MCF 10A (cell line): Measurements from ENCODE around the gene SCO1. TPM values are rescaled to one million over a fixed set of nuclear protein-coding genes. Genes with fewer than 3 reads are reported as not detected.

ENCODE experiments used
- BruUV-seq: library from RNA; stranded (reverse); fragments of 400-500 nt; replicated peaks from 2 replicates; lab custom pipeline; 2021; lab: Mats Ljungman, UMichigan
- CTCF ChIA-PET: fragments of 300-600 bp; sonication (Branson Sonifier 250); formaldehyde crosslinking; extraction: SDS; loops from one replicate; lab custom pipeline; 2021; ENCODE audit warnings: antibody characterized with exemption, inconsistent platforms; lab: Yijun Ruan, JAX
- POLR2A ChIA-PET: fragments of 300-600, 350-650 bp; sonication (Branson Sonifier 250); formaldehyde crosslinking; extraction: SDS; loops from one replicate; lab custom pipeline; 2020; ENCODE audit warnings: antibody characterized with exemption, inconsistent platforms; lab: Yijun Ruan, JAX
- DNase-seq: peaks from one replicate; pipeline ENCODE4 v3.0.0-alpha.2; 2018; ENCODE audit not compliant: unreplicated experiment
- H3K27ac Mint-ChIP-seq: one replicate; pipeline ENCODE4 v1.8.0; 2022; ENCODE audit warnings: mild to moderate bottlenecking, low read depth, mixed read lengths; ENCODE audit not compliant: unreplicated experiment
- H3K27me3 Mint-ChIP-seq: one replicate; pipeline ENCODE4 v1.8.0; 2022; ENCODE audit warnings: mixed read lengths; ENCODE audit not compliant: insufficient read depth, unreplicated experiment
- H3K36me3 Mint-ChIP-seq: one replicate; pipeline ENCODE4 v1.8.0; 2022; ENCODE audit warnings: mild to moderate bottlenecking, moderate library complexity, mixed read lengths; ENCODE audit not compliant: insufficient read depth, unreplicated experiment
- H3K4me1 Mint-ChIP-seq: one replicate; pipeline ENCODE4 v1.8.0; 2022; ENCODE audit warnings: mixed read lengths; ENCODE audit not compliant: insufficient read depth, unreplicated experiment
- H3K4me3 Mint-ChIP-seq: one replicate; pipeline ENCODE4 v1.8.0; 2022; ENCODE audit warnings: mild to moderate bottlenecking, moderate library complexity, mixed read lengths; ENCODE audit not compliant: unreplicated experiment
- H3K9me3 Mint-ChIP-seq: one replicate; pipeline ENCODE4 v1.8.0; 2022; ENCODE audit warnings: mixed read lengths; ENCODE audit not compliant: unreplicated experiment
- intact Hi-C: fragments of 100-400 bp; cut with micrococcal nuclease; formaldehyde crosslinking; loops from 2 replicates; pipeline ENCODE4 v1.14.1; 2022
- total RNA-seq: library from RNA; stranded (reverse); gene quantifications from 2 replicates; pipeline ENCODE4 v1.2.3, GENCODE V29; 2022
- TF ChIP-seq, protein P1 (sequence below): fragments of 200-600 bp; IDR thresholded peaks from one replicate; pipeline ENCODE4 v1.8.0; 2022; ENCODE audit warnings: antibody characterized with exemption, mild to moderate bottlenecking; ENCODE audit not compliant: unreplicated experiment

SCO1 gene
- total RNA-seq, 1 experiment from 2014 or later, result 55.8 TPM

DNA sequence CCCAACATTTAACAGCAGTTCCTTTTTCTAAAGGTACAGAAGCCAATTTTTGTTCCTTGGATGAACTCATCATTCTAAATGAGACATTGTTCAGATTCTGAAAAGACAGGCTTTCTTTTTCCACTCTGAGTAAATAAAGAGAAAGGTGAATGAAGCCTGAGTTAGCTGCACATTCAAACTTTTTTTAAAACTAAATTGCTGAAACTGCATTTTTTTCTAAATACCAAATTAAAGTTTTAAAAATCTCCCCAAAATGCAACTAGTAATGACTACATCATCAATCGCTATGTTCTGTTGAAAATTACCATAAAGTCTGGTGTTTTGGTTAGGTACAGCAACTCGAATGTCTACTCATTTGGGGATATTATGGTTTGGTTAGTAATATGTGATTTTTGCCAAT, 9.8 kb downstream of the SCO1 start:
- TF ChIP-seq, protein P1, sequence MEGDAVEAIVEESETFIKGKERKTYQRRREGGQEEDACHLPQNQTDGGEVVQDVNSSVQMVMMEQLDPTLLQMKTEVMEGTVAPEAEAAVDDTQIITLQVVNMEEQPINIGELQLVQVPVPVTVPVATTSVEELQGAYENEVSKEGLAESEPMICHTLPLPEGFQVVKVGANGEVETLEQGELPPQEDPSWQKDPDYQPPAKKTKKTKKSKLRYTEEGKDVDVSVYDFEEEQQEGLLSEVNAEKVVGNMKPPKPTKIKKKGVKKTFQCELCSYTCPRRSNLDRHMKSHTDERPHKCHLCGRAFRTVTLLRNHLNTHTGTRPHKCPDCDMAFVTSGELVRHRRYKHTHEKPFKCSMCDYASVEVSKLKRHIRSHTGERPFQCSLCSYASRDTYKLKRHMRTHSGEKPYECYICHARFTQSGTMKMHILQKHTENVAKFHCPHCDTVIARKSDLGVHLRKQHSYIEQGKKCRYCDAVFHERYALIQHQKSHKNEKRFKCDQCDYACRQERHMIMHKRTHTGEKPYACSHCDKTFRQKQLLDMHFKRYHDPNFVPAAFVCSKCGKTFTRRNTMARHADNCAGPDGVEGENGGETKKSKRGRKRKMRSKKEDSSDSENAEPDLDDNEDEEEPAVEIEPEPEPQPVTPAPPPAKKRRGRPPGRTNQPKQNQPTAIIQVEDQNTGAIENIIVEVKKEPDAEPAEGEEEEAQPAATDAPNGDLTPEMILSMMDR, result no peak
- ChIA-PET CTCF (interaction anchor here (1.0 kb wide), 2 partner anchors 41 to 57 kb away, joined by 3 to 4 read pairs; no protein-coding TSS in a partner anchor), POLR2A (interaction anchor here (0.9 kb wide), 1 partner anchor 9 kb away, joined by 3 read pairs; no protein-coding TSS in a partner anchor)
- H3K4me1 Mint-ChIP-seq, result peaks cover 10% of the 10 kb centered on the region
- H3K27ac Mint-ChIP-seq, result no peak overlapping the region
- intact Hi-C loops, result no loop called here
- H3K36me3 Mint-ChIP-seq, result peaks cover 83% of the 10 kb centered on the region
- no peaks in the 10 kb centered on the region for H3K9me3 Mint-ChIP-seq
- H3K4me3 Mint-ChIP-seq, result no peak overlapping the region
- BruUV-seq, result no TSS peak
- DNase-seq, result no peak
- H3K27me3 Mint-ChIP-seq, result no peaks in the 10 kb centered on the region

DNA sequence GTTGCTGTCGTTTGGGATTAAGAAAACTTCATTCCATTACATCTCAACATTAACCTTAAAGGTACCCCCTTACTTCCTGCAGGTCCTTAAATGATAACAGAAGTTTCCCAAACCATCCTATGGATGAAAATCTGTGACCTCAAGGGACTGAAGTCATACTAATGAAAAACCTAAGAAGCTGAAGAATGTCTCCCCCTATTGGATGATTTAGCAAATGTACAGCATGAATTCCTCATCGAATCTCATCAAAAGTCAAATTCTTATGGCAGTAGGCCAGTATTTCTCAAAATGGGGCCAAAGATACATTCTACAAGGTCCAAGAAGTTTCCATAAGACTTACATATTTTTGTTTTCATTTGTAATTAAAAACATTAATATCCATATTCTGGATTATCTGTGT, 13.5 kb downstream of the SCO1 start:
- Mint-ChIP-seq H3K4me1 (no peaks in the 10 kb centered on the region), H3K27me3 (no peaks in the 10 kb centered on the region), H3K9me3 (no peaks in the 10 kb centered on the region), H3K36me3 (peaks cover 88% of the 10 kb centered on the region), H3K4me3 (no peak overlapping the region), H3K27ac (peak overlapping the region; percentile 39)
- intact Hi-C loops, result no loop called here
- ChIA-PET POLR2A (interaction anchor here (0.6 to 1.2 kb wide), 3 partner anchors 11 to 1257 kb away, joined by 3 to 4 read pairs (median 3); no protein-coding TSS in a partner anchor), CTCF (interaction anchor here (0.8 to 1.8 kb wide), 5 partner anchors 9 to 66 kb away, joined by 5 to 8 read pairs (median 6); no protein-coding TSS in a partner anchor)
- DNase-seq, result peak; percentile 30
- TF ChIP-seq, protein P1, result peak; percentile 27
- BruUV-seq, result no TSS peak

DNA sequence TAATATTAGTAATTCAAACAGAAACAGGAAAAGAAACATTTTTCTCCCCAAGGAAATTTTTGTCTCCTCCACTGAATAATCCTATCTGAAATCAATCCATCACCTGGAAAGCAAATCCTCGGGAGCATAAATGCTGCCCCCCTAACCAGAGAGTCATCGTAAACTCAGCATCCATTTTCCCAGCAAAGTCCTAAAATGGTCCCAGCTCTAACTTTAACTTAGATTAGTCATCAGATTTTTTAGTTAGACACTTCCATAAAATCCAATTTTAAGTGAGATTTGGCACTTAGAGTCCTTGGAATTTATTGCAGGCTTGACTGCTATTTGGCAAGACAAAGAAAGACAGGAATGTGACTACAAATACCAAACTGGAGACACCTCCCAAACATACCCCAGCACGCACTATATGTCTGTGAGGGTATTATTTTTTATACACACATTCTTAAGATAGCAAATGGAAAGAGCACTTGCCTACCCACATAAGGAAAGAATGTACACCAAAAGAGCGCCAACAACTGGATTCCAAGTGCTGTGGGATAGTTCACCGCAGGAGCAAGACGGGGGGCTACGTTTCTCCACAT, 15.4 kb downstream of the SCO1 start:
- BruUV-seq, result no TSS peak
- H3K27ac Mint-ChIP-seq, result no peak overlapping the region
- DNase-seq, result no peak
- ChIA-PET POLR2A (no interaction called here), CTCF (interaction anchor here (0.6 to 2.8 kb wide), 3 partner anchors 14 to 52 kb away, joined by 3 to 15 read pairs (median 3); no protein-coding TSS in a partner anchor)
- TF ChIP-seq, protein P1, result no peak
- H3K36me3 Mint-ChIP-seq, result peaks cover 86% of the 10 kb centered on the region
- no peaks in the 10 kb centered on the region for H3K4me1 Mint-ChIP-seq
- H3K9me3 Mint-ChIP-seq, result no peaks in the 10 kb centered on the region
- H3K27me3 Mint-ChIP-seq, result no peaks in the 10 kb centered on the region
- no peak overlapping the region for H3K4me3 Mint-ChIP-seq
- intact Hi-C loops, result no loop called here

DNA sequence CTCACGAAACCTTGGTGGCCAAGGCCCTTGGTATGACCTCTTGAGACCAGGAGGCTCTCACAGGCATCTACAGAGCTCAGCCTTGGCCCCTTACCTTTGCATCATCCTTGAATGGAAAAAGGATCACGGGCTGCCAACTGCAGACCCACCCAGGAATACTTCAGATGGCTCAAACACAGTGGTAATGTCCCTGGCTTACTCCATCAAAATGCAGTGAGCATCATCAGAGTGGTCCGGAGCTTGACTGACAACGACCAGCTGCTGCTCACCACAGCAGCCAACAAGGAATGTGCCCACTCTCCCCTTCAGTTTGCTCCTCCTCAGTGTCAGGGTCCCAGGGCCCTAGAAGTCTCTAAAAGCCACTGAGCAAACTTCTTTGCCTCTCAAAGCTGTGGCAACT, 22.6 kb downstream of the SCO1 start:
- Mint-ChIP-seq H3K27ac (no peak overlapping the region), H3K9me3 (no peaks in the 10 kb centered on the region), H3K4me1 (no peaks in the 10 kb centered on the region), H3K27me3 (no peaks in the 10 kb centered on the region), H3K4me3 (no peak overlapping the region), H3K36me3 (peaks cover 25% of the 10 kb centered on the region)
- ChIA-PET CTCF (interaction anchor here (1.1 to 1.9 kb wide), 5 partner anchors 9 to 62 kb away, joined by 3 to 8 read pairs (median 5); no protein-coding TSS in a partner anchor), POLR2A (no interaction called here)
- no TSS peak for BruUV-seq
- intact Hi-C loops, result no loop called here
- DNase-seq, result no peak
- TF ChIP-seq, protein P1, result no peak
